GM12892 (cell line): Measurements from ENCODE around the gene ANO6.

ENCODE experiments used
- POLR2A ChIP-seq: IDR thresholded peaks from 2 replicates; pipeline ENCODE4 v1.6.1; 2011; ENCODE audit warnings: low read depth, low read length, control low read depth
- POLR2AphosphoS5 ChIP-seq: IDR thresholded peaks from 2 replicates; pipeline ENCODE4 v1.6.1; 2011; ENCODE audit warnings: low read depth, low read length, control low read depth

GRCh38 chr12:45338272-45338671 lies 122.4 kb downstream of the ANO6 start:
- TF ChIP-seq POLR2AphosphoS5 (no peak), POLR2A (no peak)
